T-helper 17 cell (primary cell): ENCODE results near the gene GRIN3B. TPM values are rescaled to one million over a fixed set of nuclear protein-coding genes. Genes with fewer than 3 reads are reported as not detected.

Experiments
- ATAC-seq: fragments of 150-1000 bp; cut with Tn5 transposase; 2 replicates; pipeline ENCODE4 v1.10.0; 2021; ENCODE audit warnings: mild to moderate bottlenecking, moderate library complexity
- DNase-seq, 3 donors: peaks; one replicate each; pipeline versions ENCODE4 v3.0.0 to v3.0.0-alpha.2; 2020 to 2021
- H3K9me3 ChIP-seq: one replicate; pipeline ENCODE4 v1.7.0; 2013; ENCODE audit warnings: low read length, mild to moderate bottlenecking; ENCODE audit not compliant: control insufficient read depth, poor library complexity, severe bottlenecking
- H3K27ac Mint-ChIP-seq: one replicate; pipeline ENCODE4 v1.8.0; 2022; ENCODE audit warnings: mild to moderate bottlenecking, moderate library complexity, mixed read lengths
- H3K27me3 Mint-ChIP-seq: one replicate; pipeline ENCODE4 v1.8.0; 2022; ENCODE audit warnings: mixed read lengths
- H3K36me3 Mint-ChIP-seq: one replicate; pipeline ENCODE4 v1.8.0; 2022; ENCODE audit warnings: low read depth, mixed read lengths
- H3K4me1 Mint-ChIP-seq: one replicate; pipeline ENCODE4 v1.8.0; 2022; ENCODE audit warnings: mild to moderate bottlenecking, mixed read lengths
- H3K4me3 Mint-ChIP-seq: one replicate; pipeline ENCODE4 v1.8.0; 2022; ENCODE audit warnings: mild to moderate bottlenecking, moderate library complexity, mixed read lengths
- total RNA-seq, 4 donors: library from RNA in 2 of 4; stranded (reverse) in 2 of 4; gene quantifications; one replicate each; pipeline ENCODE4 v1.2.3 and lab custom pipeline; 2022 to 2026

The GRIN3B gene
- total RNA-seq, 2 donors from 2014 or later, result 1.8 TPM; not detected in 1

DNA sequence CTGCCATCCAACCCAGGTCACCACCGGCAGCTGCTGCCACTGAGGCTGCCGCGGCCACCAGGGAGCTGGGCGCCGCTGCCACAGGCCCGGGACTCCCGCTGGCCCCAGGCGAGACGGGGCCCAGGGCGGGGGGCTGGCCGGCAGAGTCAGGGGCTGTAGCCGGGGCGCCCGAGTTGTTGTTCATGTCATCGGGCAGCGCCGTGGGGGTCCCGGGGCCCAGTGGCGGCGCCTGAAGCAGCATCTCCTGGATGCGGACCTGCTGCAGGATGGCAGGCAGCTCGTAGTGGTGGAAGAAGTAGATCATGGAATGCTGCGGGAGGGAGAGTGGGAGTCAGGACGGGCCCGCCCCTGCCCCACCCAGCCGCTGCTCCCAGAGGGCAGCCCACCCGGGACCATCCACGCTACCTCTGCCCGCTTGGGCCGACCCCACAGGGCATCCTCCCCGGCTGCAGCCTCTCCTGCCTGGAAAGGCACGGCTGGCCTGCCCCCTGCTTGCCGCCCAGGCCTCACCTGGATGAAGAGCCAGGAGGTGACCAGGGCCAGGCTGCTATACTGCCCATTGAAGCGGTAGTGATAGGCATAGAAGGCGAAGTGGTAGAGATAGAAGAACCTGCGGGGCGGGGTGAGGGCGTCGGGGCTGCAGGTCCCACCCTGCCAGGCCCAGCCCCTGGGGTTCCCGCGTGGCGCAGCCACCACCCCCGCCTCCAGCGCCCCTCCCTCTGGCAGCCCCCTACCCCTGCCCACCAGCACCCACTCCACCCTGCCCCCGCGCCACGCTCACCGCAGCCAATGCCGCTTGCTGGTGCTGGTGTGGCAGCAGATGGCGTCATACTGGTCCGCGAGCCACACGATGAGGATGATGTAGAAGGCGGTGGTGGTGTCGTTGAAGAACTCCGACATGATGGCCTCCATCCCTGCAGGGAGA is 10.6 kb downstream of the GRIN3B start:
- no peak for DNase-seq
- ATAC-seq, result no peak
- Mint-ChIP-seq H3K36me3 (no peaks in the 10 kb centered on the region), H3K27me3 (no peaks in the 10 kb centered on the region), H3K4me3 (no peak overlapping the region), H3K4me1 (peaks cover 4% of the 10 kb centered on the region), H3K27ac (no peak overlapping the region)
- no peaks in the 10 kb centered on the region for H3K9me3 ChIP-seq

DNA sequence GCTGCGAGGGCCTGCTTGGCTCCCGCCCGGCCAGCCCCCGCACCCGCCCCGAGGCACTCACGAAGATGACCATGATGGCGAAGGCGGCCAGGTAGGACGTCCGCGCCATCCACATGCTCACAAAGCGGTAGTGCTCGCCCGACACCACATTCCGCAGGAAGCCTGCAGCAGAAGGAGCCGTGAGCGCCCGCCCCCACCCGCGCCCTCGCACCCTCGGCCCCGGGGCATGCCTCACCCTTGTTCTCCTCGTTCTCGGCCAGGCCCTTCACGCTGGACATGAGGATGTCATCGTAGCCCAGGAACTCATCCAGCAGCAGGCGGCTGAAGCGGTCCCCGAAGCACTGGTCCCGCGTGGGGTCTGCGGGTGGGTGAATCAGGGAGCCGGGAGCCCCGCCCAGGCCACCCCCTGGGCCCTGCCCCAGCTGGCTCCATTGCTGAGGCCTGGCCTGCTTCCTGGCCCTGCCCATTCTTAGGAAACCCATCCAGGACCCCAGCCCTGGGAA is 11.7 kb downstream of the GRIN3B start:
- no peaks in the 10 kb centered on the region for H3K27me3 Mint-ChIP-seq
- no peaks in the 10 kb centered on the region for H3K9me3 ChIP-seq
- peaks cover 6% of the 10 kb centered on the region for H3K4me1 Mint-ChIP-seq
- no peak overlapping the region for H3K4me3 Mint-ChIP-seq
- ATAC-seq, result no peak
- no peak overlapping the region for H3K27ac Mint-ChIP-seq
- no peaks in the 10 kb centered on the region for H3K36me3 Mint-ChIP-seq
- DNase-seq, result no peak

DNA sequence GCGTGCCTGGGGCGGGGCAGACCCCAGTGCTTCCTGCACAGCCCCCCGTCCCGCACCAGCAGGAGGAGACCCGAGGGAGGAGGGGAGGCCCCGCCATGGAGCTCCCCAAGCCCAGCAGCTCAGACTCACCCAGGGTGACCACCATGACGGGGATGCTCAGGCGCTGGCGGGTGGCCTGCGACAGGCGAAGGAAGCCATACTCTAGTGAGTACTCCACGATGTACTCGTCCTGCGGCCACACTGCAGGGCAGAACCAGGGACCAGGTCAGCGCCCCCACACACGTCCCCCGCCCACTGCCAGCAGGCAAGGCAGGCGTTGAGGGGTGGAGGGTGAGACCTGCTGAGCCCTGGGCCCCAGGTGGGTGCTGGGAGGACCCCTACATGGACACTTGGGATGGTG is 12.1 kb downstream of the GRIN3B start:
- Mint-ChIP-seq H3K27ac (no peak overlapping the region), H3K4me3 (no peak overlapping the region), H3K4me1 (peaks cover 8% of the 10 kb centered on the region), H3K27me3 (no peaks in the 10 kb centered on the region), H3K36me3 (no peaks in the 10 kb centered on the region)
- ATAC-seq (no peak), DNase-seq (no peak)
- no peaks in the 10 kb centered on the region for H3K9me3 ChIP-seq

DNA sequence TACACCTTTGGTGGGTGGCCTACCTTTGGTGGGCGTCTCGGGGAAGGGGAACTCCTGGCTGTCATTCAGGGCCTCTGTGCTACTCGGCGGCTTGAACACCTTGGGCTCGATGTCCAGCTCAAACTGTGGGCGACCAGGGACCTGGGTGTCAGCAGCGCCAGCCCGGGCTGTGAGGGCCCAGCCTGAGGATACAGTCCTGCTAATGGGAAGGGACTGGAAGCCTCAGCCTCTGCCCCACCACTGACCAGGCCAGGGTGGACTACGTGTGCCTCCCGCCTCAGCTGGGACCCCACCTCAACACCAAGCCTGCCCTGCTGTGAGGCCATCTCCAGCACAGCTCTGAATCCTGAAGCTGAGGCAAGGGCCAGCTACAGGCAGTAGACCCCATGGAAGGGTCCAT is 13.0 kb downstream of the GRIN3B start:
- Mint-ChIP-seq H3K4me1 (peaks cover 15% of the 10 kb centered on the region), H3K27me3 (no peaks in the 10 kb centered on the region), H3K27ac (no peak overlapping the region), H3K4me3 (no peak overlapping the region), H3K36me3 (no peaks in the 10 kb centered on the region)
- DNase-seq, result no peak
- ATAC-seq, result no peak
- H3K9me3 ChIP-seq, result no peaks in the 10 kb centered on the region

DNA sequence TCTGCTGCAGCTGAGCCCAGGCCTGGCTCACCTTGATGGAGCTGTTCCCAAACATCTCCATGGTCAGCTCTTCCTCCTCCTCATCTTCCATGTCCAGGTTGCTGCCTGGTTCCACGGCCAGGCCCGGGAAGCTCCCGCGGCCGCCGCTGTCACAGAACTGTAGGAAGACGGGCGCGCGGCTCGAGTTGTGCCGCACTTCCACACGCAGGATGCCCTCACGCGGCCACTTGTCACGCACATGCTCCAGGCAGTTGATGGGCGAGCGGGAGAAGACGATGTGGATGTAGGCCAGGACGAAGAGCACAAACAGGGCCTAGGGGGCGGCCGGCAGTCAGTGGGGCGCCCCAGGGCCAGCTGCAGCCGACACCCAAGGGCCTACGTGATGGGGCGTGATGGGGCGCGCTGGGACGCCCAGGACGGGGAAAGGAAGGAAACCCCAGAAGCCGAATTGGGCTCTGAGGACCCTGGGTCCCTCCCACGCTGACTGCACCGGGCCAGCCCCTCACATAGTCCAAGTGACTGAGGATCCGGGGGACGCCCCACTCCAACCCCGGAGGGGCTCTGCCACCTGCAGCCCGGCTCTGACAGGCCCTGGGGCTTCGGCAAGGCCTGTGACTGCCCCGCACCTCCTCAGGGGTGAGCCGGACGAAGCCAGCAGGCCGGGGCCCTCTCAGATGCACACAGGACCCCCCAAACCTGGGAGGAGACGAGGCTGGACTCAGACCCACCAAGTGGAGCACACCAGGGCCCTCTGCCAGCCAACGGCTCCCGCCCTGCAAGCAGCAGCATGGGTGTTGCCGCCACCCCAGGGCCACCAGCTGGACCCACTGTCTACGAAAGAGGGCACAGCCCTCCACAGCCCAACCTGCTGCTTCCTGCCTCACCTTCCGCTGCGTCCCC is 14.2 kb downstream of the GRIN3B start:
- H3K27me3 Mint-ChIP-seq, result no peaks in the 10 kb centered on the region
- DNase-seq (no peak), ATAC-seq (no peak)
- no peaks in the 10 kb centered on the region for H3K9me3 ChIP-seq
- no peaks in the 10 kb centered on the region for H3K36me3 Mint-ChIP-seq
- H3K4me3 Mint-ChIP-seq, result no peak overlapping the region
- no peak overlapping the region for H3K27ac Mint-ChIP-seq
- H3K4me1 Mint-ChIP-seq, result peaks cover 21% of the 10 kb centered on the region

DNA sequence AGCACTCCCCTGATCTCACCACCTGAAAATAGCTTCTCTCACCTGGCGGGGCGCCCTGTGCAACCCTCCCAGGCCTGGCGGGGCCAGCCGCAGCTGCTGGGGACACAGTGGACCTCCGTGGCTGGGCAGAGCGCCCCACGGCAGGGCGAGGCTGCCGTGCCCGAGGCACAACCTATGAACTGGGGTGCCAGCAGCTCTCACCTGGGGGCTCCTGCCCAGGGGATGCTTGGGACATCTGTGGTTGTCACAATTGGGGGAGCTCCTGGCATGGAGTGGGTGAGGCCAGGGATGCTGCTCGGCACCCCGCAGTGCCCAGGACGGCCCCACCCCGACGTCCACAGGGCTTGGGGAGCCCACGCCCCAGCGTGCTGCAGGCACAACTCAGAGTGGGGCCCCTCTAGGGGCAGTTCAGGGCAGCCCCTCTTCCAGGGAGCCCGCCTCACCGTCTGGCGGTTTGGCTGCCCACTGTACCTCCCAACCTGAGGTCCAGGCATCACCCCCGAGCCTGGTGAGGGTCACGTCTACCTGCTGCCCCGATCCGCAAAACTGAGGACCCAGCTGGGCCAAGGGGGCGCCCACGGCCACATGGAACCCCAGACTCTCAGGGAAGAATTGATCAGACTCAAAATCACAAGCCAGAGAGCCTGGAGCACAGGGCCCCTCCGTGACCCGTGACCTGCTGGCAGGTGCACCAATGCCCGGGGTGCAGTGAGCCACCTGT is 15.0 kb downstream of the GRIN3B start:
- no peak overlapping the region for H3K4me3 Mint-ChIP-seq
- DNase-seq (no peak), ATAC-seq (no peak)
- H3K36me3 Mint-ChIP-seq, result no peaks in the 10 kb centered on the region
- H3K4me1 Mint-ChIP-seq, result peaks cover 24% of the 10 kb centered on the region
- no peaks in the 10 kb centered on the region for H3K9me3 ChIP-seq
- peak overlapping the region; percentile 51 for H3K27ac Mint-ChIP-seq
- no peaks in the 10 kb centered on the region for H3K27me3 Mint-ChIP-seq

DNA sequence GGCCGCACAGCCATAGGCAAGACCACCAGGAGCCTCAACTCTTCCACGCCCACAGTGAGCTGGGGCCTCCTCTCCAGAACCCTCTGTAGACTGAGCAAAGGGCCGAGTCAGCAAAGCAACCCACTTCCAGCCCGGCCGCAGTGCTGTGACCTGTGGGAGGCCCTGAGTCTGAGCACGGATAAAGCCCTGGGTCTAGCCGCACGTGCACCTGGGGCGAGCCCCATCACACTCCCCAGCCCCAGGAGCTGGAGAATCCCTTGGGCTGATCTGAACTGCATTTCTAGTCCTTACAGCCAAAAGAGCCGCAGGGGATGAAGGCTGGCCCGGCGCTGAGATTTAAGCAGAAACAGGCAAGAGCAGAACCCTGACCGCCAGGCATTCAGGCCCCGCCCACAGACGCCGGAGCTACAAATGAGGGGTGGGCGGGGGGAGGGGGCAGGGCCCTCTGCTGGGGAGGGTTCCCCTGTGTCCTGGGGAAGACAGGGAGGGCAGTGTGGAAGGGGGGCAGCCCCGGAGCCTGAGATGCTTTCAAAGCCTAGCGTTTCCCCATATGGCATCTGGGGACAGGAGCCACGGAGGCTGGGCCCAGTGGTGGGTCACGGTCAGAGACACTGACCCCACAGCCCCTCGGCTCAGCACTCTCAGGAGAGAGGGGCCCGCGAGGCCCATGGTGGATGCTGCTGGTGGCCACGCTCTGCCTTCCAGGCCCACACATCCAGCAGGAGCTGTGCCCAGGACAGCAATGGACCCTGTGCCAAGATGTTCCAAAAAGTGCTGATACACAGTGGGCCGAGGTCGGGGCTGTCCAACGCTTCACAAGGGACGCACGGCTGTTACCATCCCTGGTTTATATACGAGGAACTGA is 15.8 kb downstream of the GRIN3B start:
- H3K27ac Mint-ChIP-seq, result peak overlapping the region; percentile 76
- H3K9me3 ChIP-seq, result no peaks in the 10 kb centered on the region
- ATAC-seq (no peak), DNase-seq (no peak)
- no peaks in the 10 kb centered on the region for H3K27me3 Mint-ChIP-seq
- H3K36me3 Mint-ChIP-seq, result no peaks in the 10 kb centered on the region
- peak overlapping the region; percentile 83 for H3K4me3 Mint-ChIP-seq
- H3K4me1 Mint-ChIP-seq, result peaks cover 24% of the 10 kb centered on the region

DNA sequence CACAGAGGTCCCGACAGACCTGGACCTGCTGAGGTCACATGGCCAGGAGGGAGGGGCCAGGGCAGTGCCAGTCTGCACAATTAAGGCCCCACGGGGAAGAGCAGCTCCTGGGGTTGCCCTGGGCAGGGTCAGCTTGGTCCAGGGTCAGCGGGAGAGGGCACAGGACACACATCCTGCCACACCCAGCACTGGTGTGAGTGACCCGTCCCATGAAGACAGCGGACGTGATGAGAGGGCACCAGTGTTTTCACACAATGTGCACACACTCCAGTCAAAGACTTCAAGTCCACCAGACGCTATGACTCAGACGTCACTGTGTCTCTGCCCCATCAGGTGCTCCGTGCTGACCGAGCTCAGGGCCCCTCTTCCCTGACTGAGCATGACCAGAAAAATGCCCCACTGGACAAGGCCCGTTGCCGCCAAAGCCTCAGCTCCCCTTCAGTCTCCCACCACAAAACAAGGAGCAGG is 16.5 kb downstream of the GRIN3B start:
- H3K4me3 Mint-ChIP-seq, result peak overlapping the region; percentile 83
- ATAC-seq (no peak), DNase-seq (no peak)
- H3K27ac Mint-ChIP-seq, result peak overlapping the region; percentile 76
- H3K27me3 Mint-ChIP-seq, result no peaks in the 10 kb centered on the region
- peaks cover 29% of the 10 kb centered on the region for H3K4me1 Mint-ChIP-seq
- H3K9me3 ChIP-seq, result no peaks in the 10 kb centered on the region
- H3K36me3 Mint-ChIP-seq, result no peaks in the 10 kb centered on the region

DNA sequence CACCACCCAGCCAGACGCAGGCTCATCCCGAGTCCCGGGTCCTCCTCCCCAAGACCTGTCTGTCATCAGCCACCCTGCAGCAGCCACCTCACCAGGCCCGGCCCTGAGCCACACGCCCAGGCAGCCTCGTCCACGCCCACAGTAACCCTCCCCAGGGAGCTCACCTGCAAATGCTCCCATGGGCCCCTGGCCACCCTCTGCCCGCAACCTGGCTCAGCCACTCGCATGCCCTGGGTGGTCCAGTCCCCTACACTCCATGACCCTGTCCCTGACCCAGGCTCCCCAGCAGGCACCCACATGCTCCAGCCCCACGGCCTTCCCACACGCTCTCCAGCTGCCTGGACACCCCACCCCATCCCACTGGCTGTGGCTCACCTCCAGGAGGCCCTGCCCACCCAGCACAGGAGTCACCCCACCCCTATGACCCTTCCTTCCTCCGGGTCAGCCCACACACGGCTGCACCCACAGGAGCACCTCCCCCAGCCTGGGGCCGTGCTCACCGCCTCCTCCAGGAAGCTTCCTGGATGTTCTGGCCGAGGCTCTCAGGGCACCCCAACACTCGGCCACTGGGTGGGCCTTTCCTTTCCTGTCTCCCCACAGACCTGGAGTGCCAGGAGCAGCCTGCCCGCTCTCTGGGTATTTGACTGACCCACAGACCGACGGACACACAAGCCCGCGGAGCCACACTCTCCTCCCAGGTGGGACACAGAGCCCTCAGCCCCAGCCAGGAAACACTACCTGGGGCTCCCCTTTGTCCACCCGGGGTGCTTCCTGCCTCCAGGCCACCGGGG is 17.1 kb downstream of the GRIN3B start:
- H3K4me1 Mint-ChIP-seq, result peaks cover 30% of the 10 kb centered on the region
- peak overlapping the region; percentile 76 for H3K27ac Mint-ChIP-seq
- H3K9me3 ChIP-seq, result no peaks in the 10 kb centered on the region
- H3K4me3 Mint-ChIP-seq, result peak overlapping the region; percentile 83
- no peaks in the 10 kb centered on the region for H3K36me3 Mint-ChIP-seq
- no peaks in the 10 kb centered on the region for H3K27me3 Mint-ChIP-seq
- DNase-seq (no peak), ATAC-seq (no peak)

DNA sequence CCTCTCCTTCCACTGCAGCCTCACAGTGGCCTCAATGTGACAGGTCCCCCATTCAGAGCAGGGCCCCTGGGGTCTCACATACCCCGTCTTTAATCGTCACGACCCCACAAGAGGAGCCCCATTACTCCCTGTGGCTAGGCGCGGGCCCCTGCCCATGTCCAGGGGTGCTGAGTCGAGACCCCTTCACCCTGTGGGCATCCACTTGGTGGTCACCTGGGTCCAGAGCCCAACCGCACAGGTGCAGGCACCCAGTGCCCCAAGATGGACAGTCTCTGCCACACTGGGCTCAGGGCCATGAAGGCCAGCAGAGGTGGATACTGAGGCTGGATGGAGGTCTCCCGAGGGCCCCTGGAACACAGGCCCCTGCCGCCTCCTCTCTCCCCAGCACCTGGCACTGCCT is 17.7 kb downstream of the GRIN3B start:
- Mint-ChIP-seq H3K4me1 (peaks cover 30% of the 10 kb centered on the region), H3K36me3 (no peaks in the 10 kb centered on the region), H3K4me3 (peak overlapping the region; percentile 83), H3K27me3 (no peaks in the 10 kb centered on the region), H3K27ac (peak overlapping the region; percentile 76)
- DNase-seq (no peak), ATAC-seq (no peak)
- H3K9me3 ChIP-seq, result no peaks in the 10 kb centered on the region

DNA sequence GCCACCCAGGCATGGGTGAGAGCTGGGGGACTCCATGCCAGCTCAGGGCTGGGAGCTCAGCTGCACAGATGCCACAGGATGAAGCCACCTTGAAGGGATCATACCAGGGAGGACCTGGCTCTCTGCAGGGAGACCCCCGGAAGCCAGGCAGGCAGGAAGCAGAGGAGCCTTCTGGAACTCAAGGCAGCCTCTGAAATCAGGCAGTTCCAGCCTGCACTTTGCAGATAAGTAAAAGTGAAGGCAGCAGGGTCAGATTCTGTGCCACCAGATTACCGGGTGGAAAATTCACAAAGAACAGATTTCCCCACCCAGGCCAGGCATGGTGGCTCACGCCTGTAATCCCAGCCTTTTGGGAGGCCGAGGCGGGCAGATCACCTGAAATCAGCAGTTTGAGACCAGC is 18.2 kb downstream of the GRIN3B start:
- no peak for DNase-seq
- H3K27me3 Mint-ChIP-seq, result no peaks in the 10 kb centered on the region
- H3K4me1 Mint-ChIP-seq, result peaks cover 30% of the 10 kb centered on the region
- no peak for ATAC-seq
- H3K9me3 ChIP-seq, result no peaks in the 10 kb centered on the region
- peak overlapping the region; percentile 83 for H3K4me3 Mint-ChIP-seq
- peak overlapping the region; percentile 76 for H3K27ac Mint-ChIP-seq
- no peaks in the 10 kb centered on the region for H3K36me3 Mint-ChIP-seq
